Vagina (tissue), 2 donors: ENCODE results near the gene NKPD1. TPM values are rescaled to one million over a fixed set of nuclear protein-coding genes. Genes with fewer than 3 reads are reported as not detected.

Experiments
- DNase-seq, 2 donors: peaks; one replicate each; pipeline ENCODE4 v3.0.0-alpha.2; 2017; ENCODE audit errors: extremely low spot score in 2 of 2
- H3K27ac ChIP-seq: fragments of 200-600 bp; sonication (generic); one replicate; pipeline ENCODE4 v1.5.1; 2019
- H3K27me3 ChIP-seq: fragments of 200-600 bp; sonication (generic); one replicate; pipeline ENCODE4 v1.5.1; 2019
- H3K36me3 ChIP-seq, 2 donors: fragments of 200-600 bp; sonication (generic); one replicate each; pipeline ENCODE4 v1.5.1; 2017 to 2019
- H3K4me1 ChIP-seq: fragments of 200-600 bp; sonication (generic); one replicate; pipeline ENCODE4 v1.5.1; 2019
- H3K4me3 ChIP-seq, 2 donors: fragments of 200-600 bp; sonication (generic); 1 replicate in 1 of 2; 2 replicates in 1 of 2; pipeline ENCODE4 v1.5.1; 2016 to 2019
- H3K9me3 ChIP-seq: fragments of 200-600 bp; sonication (generic); one replicate; pipeline ENCODE4 v1.5.1; 2019
- POLR2A ChIP-seq, 2 donors: fragments of 450-650 bp; IDR thresholded peaks; one replicate each; pipeline ENCODE4 v1.6.1; 2017; ENCODE audit warnings: antibody characterized with exemption in 2 of 2, mild to moderate bottlenecking in 2 of 2, moderate library complexity in 2 of 2
- POLR2AphosphoS5 ChIP-seq, 2 donors: sonication (generic); formaldehyde crosslinking; IDR thresholded peaks; one replicate each; pipeline ENCODE4 v1.9.0; 2017; ENCODE audit warnings: antibody characterized with exemption in 2 of 2, mild to moderate bottlenecking in 2 of 2, low read depth in 1 of 2; ENCODE audit not compliant: insufficient read depth in 1 of 2
- intact Hi-C: fragments of 100-400 bp; cut with DNase I; formaldehyde crosslinking; loops from one replicate; pipeline ENCODE4 v1.15.1; 2023
- total RNA-seq: library from RNA; depleted of rRNA; stranded (reverse); fragments of >200 nt; gene quantifications from one replicate; pipeline ENCODE4 v1.2.3, GENCODE V29; 2016
- TF ChIP-seq, protein P1 (sequence below), 3 experiments: fragments of 450-650 bp in 2 of 3; fragments of 200-600 bp in 1 of 3; sonication (generic) in 1 of 3; IDR thresholded peaks; one replicate each; pipeline ENCODE4 v1.5.1; 2017 to 2019; ENCODE audit warnings: antibody characterized with exemption in 3 of 3, mild to moderate bottlenecking in 2 of 3, moderate library complexity in 2 of 3

Gene NKPD1
- total RNA-seq, 1 donor from 2014 or later, result 14.0 TPM

DNA sequence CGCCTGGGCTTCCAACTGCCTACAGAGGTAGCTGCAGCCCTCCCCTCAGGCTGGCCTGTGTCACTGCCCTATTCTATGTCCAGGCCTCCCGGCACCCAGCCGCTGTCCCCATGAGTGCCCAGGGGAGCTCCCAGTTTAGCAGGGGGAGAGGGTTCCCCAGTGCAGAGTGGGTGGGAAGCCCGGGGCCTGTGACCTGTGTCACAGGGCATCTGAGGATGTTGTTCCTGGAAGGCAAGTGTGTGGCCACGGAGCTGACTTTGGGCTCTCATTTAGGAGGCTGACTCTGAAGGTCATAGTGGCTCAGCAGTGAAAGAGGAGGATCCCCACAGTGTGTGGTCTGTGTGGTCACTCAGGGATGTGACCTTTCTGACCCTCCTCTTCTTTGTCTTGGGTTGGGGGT, 42.7 kb downstream of the NKPD1 start:
- H3K9me3 ChIP-seq, result no peaks in the 10 kb centered on the region
- no peak for DNase-seq
- no peak overlapping the region for H3K4me3 ChIP-seq
- H3K4me1 ChIP-seq, result peaks cover 59% of the 10 kb centered on the region
- intact Hi-C loops, result no loop called here
- no peaks in the 10 kb centered on the region for H3K27me3 ChIP-seq
- H3K36me3 ChIP-seq, result no peaks in the 10 kb centered on the region
- no peak overlapping the region for H3K27ac ChIP-seq
- TF ChIP-seq POLR2A (IDR thresholded peaks at IDR 0.05), result no peak

DNA sequence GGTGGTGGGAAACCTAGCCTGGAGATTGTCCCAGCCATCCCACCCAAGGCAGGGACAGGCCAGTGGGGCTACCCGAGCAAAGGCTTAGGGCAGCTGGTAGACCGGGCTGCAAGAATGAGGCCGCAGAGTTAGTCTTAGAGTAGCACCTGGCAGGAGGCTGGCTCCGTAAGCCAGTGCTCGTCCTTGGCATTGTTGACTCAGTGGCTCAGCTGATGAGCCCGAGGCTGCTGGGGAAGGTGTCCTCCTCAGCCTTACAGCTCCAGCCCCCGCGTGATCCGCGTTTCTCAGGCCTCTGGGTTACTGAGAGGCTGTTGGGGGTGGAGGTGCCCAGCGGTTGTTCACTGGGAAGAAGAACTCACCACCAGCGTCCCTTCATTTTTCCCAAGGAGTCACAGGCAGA, 43.1 kb downstream of the NKPD1 start:
- no peaks in the 10 kb centered on the region for H3K27me3 ChIP-seq
- no peak for DNase-seq
- intact Hi-C loops, result no loop called here
- TF ChIP-seq, protein P1, sequence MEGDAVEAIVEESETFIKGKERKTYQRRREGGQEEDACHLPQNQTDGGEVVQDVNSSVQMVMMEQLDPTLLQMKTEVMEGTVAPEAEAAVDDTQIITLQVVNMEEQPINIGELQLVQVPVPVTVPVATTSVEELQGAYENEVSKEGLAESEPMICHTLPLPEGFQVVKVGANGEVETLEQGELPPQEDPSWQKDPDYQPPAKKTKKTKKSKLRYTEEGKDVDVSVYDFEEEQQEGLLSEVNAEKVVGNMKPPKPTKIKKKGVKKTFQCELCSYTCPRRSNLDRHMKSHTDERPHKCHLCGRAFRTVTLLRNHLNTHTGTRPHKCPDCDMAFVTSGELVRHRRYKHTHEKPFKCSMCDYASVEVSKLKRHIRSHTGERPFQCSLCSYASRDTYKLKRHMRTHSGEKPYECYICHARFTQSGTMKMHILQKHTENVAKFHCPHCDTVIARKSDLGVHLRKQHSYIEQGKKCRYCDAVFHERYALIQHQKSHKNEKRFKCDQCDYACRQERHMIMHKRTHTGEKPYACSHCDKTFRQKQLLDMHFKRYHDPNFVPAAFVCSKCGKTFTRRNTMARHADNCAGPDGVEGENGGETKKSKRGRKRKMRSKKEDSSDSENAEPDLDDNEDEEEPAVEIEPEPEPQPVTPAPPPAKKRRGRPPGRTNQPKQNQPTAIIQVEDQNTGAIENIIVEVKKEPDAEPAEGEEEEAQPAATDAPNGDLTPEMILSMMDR (IDR thresholded peaks at IDR 0.05), result no peak
- TF ChIP-seq POLR2AphosphoS5 (IDR thresholded peaks at IDR 0.05; ENCODE audit: insufficient read depth in 1 of 2, low read depth in 1 of 2), result no peak
- no peak for TF ChIP-seq POLR2A (IDR thresholded peaks at IDR 0.05)
- peaks cover 59% of the 10 kb centered on the region for H3K4me1 ChIP-seq
- no peaks in the 10 kb centered on the region for H3K36me3 ChIP-seq
- no peak overlapping the region for H3K4me3 ChIP-seq
- H3K27ac ChIP-seq, result no peak overlapping the region
- no peaks in the 10 kb centered on the region for H3K9me3 ChIP-seq

DNA sequence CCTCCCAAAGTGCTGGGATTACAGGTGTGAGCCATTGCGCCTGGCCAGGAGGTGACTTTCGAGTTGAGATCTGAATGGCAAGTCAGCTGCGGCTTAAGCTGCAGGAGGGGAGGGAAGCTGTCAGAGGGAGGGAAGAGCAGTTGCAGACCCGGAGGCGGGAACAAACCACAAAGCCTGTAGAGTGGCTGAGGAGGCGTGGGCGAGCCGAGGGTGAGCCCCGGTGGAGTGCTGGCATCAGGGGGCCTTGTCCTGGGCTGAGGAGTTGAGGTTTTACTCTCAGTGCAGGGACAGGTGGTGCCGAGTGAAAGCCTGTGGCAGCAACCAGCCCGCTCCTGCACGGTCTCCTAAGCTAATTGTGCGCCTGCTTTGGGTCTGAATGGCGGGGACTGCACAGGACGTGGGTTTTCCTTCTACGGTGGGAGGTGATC, 43.6 kb downstream of the NKPD1 start:
- intact Hi-C loops, result no loop called here
- no peaks in the 10 kb centered on the region for H3K36me3 ChIP-seq
- H3K27ac ChIP-seq, result no peak overlapping the region
- DNase-seq, result no peak
- H3K9me3 ChIP-seq, result no peaks in the 10 kb centered on the region
- no peak overlapping the region for H3K4me3 ChIP-seq
- TF ChIP-seq, protein P1 (IDR thresholded peaks at IDR 0.05), result no peak
- no peak for TF ChIP-seq POLR2AphosphoS5 (IDR thresholded peaks at IDR 0.05; ENCODE audit: insufficient read depth in 1 of 2, low read depth in 1 of 2)
- no peak for TF ChIP-seq POLR2A (IDR thresholded peaks at IDR 0.05)
- peaks cover 57% of the 10 kb centered on the region for H3K4me1 ChIP-seq
- H3K27me3 ChIP-seq, result no peaks in the 10 kb centered on the region

DNA sequence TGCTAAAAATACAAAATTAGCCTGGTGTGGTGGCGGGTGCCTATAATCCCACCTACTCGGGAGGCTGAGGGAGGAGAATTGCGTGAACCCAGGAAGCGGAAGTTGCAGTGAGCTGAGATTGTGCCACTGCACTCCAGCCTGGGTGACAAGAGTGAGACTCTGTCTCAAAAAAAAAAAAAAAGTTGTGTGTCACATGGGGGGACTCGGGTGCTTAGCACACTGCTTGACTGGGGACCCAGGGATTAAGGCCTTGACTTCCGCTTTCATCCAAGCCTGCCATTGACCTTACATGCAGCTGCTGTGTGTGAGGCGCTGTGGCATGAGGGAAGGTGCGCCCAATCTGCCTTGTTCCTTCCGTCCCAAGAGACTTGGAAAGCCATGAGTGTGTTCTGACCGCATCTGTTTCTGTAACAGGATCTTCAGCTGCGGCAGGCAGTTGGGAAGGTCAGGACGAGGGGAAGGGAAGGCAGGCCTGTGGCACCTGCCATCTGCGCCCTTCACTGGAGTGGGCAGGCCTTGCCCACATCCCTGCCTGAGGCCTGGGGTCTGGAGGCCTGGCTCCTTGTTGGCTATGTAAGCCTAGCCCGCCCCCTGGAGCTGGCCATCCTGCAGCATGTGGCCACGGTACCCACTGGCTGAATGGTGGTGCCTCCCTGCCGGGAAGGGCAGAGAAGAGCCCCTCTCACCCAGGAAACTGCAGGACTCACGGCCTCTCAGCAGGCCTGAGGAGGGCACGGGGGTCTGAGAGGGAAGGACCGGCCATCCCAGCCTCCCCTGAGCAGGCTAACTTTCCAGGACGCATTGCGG, 44.8 kb downstream of the NKPD1 start:
- Histone ChIP-seq H3K27ac (no peak overlapping the region), H3K4me3 (no peak overlapping the region), H3K27me3 (no peaks in the 10 kb centered on the region), H3K36me3 (no peaks in the 10 kb centered on the region), H3K9me3 (no peaks in the 10 kb centered on the region), H3K4me1 (peaks cover 46% of the 10 kb centered on the region)
- DNase-seq, result no peak
- intact Hi-C loops, result no loop called here
- TF ChIP-seq POLR2AphosphoS5 (IDR thresholded peaks at IDR 0.05; ENCODE audit: insufficient read depth in 1 of 2, low read depth in 1 of 2) (no peak), POLR2A (IDR thresholded peaks at IDR 0.05) (no peak)
- TF ChIP-seq, protein P1 (IDR thresholded peaks at IDR 0.05), result no peak

DNA sequence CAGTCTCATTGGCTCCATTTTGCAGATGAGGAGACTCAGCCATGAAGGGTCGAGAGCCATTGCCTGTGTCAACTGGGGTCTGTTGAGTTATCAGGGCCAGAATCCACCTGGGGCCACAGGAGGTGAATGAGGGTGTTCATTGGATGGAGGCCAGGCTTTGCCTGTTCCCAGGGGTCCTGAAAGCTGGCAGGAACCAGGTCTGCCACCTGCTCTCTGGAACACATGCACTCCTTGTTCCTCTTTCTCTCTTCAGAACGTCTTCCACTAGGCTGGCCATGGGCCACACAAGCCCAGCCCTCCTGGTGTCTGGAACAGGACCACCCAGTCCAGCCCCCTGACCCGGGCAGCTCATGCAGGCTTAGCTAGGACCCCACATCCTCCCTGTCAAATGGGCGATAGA, 46.7 kb downstream of the NKPD1 start:
- Histone ChIP-seq H3K4me1 (peaks cover 50% of the 10 kb centered on the region), H3K27ac (no peak overlapping the region), H3K27me3 (no peaks in the 10 kb centered on the region), H3K4me3 (no peak overlapping the region), H3K9me3 (no peaks in the 10 kb centered on the region), H3K36me3 (no peaks in the 10 kb centered on the region)
- TF ChIP-seq, protein P1 (IDR thresholded peaks at IDR 0.05), result no peak
- TF ChIP-seq POLR2A (IDR thresholded peaks at IDR 0.05) (no peak), POLR2AphosphoS5 (IDR thresholded peaks at IDR 0.05; ENCODE audit: insufficient read depth in 1 of 2, low read depth in 1 of 2) (no peak)
- no peak for DNase-seq
- intact Hi-C loops, result no loop called here
